ENCODE data around the gene CLSTN2.

DNA sequence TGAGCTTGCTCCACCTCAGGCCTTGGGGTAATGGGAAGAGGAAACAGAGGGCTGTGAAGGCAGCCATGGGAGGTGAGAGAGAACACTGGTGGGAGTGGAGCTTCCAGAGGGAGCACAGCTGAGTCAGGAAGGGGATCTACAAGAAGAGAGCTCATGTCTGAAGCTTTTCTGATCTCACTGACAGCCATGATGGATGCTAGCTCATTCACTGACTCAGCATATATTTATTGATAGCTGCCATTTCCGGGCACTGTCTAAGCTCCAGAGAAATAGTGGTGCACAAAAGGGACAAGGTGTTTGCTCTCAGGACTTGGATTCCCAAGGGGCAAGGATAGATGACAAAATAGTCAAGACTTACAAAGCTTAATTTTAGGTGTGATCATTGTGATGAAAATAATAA, 218.8 kb downstream of the CLSTN2 start:
- TF ChIP-seq ELF4 (IDR thresholded peaks at IDR 0.05) (no peak), TARDBP (IDR thresholded peaks at IDR 0.05) (no peak)

Data from HEK293T (cell line).